ENCODE data around the gene ZNF346. TPM values are rescaled to one million over a fixed set of nuclear protein-coding genes. Genes with fewer than 3 reads are reported as not detected.
A peak's percentile ranks its signal among the peaks of the same experiment; 100 is the strongest.

ZNF346 gene
- total and polyA plus RNA-seq, 2 of the 13 experiments (the other 11 are each of a cell fraction or from before 2014, with no cell fraction given), result 8.6 to 19.4 TPM

DNA sequence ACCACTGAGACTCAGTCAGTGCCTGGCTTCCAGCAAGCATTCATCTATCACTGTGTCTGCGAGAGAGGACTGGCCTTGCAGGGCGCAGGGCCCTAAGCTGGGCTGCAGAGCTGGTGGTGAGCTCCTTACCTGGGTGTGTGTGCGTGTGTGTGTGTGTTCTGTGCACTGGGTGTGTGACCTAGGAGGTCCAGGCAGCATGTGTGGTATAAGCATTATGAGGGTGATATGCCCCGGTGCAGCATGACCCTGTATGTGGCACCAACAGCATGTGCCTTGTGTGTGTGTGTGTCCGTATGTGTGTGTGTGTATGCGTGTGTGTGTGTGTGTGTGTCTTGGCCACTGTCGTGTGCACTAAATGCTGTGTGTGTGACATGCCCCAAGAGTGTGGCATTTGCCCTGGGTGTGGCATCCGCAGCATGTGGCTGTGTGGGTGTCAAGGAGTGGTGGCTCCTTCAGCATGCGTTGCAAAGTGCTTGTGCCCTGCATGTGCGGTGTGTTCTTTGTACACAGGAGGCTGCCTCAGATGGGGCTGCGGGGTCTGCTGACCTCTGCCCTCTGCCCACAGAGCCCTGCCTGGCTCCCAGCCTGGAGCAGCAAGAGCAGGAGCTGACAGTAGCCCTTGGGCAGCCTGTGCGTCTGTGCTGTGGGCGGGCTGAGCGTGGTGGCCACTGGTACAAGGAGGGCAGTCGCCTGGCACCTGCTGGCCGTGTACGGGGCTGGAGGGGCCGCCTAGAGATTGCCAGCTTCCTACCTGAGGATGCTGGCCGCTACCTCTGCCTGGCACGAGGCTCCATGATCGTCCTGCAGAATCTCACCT lies 67.5 kb downstream of the ZNF346 start (continued):
- no peak for TF ChIP-seq ZNF761 (CRISPR knock-in tag; conservative IDR thresholded peaks at IDR 0.05)
- TF ChIP-seq, protein P1, sequence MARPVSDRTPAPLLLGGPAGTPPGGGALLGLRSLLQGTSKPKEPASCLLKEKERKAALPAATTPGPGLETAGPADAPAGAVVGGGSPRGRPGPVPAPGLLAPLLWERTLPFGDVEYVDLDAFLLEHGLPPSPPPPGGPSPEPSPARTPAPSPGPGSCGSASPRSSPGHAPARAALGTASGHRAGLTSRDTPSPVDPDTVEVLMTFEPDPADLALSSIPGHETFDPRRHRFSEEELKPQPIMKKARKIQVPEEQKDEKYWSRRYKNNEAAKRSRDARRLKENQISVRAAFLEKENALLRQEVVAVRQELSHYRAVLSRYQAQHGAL (CRISPR knock-in tag; IDR thresholded peaks at IDR 0.05; ENCODE audit: not compliant biosample characterization), result no peak
- no peak for TF ChIP-seq CREBL2 (CRISPR knock-in tag; IDR thresholded peaks at IDR 0.05; ENCODE audit: borderline replicate concordance)
- TF ChIP-seq FUBP1 (CRISPR knock-in tag; IDR thresholded peaks at IDR 0.05; ENCODE audit: borderline replicate concordance), result no peak
- no peak for TF ChIP-seq MAFG (CRISPR knock-in tag; IDR thresholded peaks at IDR 0.05)
- no peak for TF ChIP-seq ZNF775 (CRISPR knock-in tag; IDR thresholded peaks at IDR 0.05; ENCODE audit: borderline replicate concordance)
- no peak for TF ChIP-seq NKX3-1 (CRISPR knock-in tag; IDR thresholded peaks at IDR 0.05)
- TF ChIP-seq, protein P2, sequence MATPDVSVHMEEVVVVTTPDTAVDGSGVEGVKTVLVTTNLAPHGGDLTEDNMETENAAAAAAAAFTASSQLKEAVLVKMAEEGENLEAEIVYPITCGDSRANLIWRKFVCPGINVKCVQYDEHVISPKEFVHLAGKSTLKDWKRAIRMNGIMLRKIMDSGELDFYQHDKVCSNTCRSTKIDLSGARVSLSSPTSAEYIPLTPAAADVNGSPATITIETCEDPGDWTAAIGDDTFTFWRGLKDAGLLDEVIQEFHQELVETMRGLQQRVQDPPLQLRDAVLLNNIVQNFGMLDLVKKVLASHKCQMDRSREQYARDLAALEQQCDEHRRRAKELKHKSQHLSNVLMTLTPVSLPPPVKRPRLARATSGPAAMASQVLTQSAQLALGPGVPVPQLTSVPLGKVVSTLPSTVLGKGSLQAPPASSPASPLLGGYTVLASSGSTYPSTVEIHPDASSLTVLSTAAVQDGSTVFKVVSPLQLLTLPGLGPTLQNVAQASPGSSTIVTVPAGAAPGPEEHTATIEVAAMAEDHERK (CRISPR knock-in tag; IDR thresholded peaks at IDR 0.05; ENCODE audit: low read depth), result no peak
- TF ChIP-seq ZSCAN30 (CRISPR knock-in tag; IDR thresholded peaks at IDR 0.05), result no peak
- no peak for TF ChIP-seq ZNF883 (CRISPR knock-in tag; IDR thresholded peaks at IDR 0.05; ENCODE audit: not compliant biosample characterization)
- TF ChIP-seq STAG1 (CRISPR knock-in tag; IDR thresholded peaks at IDR 0.05), result no peak
- TF ChIP-seq ZNF225 (CRISPR knock-in tag; IDR thresholded peaks at IDR 0.05), result 0 out of 2 replicates have a peak, but pooled peaks have one; percentile 8
- no peak for TF ChIP-seq YY1 (IDR thresholded peaks at IDR 0.05; ENCODE audit: insufficient read depth, insufficient replicate concordance, low read depth, low read length)
- TF ChIP-seq ZNF251 (CRISPR knock-in tag; IDR thresholded peaks at IDR 0.05), result no peak
- no peak for TF ChIP-seq JUND (CRISPR knock-in tag; IDR thresholded peaks at IDR 0.05)
- TF ChIP-seq, protein P3, sequence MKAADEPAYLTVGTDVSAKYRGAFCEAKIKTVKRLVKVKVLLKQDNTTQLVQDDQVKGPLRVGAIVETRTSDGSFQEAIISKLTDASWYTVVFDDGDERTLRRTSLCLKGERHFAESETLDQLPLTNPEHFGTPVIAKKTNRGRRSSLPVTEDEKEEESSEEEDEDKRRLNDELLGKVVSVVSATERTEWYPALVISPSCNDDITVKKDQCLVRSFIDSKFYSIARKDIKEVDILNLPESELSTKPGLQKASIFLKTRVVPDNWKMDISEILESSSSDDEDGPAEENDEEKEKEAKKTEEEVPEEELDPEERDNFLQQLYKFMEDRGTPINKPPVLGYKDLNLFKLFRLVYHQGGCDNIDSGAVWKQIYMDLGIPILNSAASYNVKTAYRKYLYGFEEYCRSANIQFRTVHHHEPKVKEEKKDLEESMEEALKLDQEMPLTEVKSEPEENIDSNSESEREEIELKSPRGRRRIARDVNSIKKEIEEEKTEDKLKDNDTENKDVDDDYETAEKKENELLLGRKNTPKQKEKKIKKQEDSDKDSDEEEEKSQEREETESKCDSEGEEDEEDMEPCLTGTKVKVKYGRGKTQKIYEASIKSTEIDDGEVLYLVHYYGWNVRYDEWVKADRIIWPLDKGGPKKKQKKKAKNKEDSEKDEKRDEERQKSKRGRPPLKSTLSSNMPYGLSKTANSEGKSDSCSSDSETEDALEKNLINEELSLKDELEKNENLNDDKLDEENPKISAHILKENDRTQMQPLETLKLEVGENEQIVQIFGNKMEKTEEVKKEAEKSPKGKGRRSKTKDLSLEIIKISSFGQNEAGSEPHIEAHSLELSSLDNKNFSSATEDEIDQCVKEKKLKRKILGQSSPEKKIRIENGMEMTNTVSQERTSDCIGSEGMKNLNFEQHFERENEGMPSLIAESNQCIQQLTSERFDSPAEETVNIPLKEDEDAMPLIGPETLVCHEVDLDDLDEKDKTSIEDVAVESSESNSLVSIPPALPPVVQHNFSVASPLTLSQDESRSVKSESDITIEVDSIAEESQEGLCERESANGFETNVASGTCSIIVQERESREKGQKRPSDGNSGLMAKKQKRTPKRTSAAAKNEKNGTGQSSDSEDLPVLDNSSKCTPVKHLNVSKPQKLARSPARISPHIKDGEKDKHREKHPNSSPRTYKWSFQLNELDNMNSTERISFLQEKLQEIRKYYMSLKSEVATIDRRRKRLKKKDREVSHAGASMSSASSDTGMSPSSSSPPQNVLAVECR (CRISPR knock-in tag; IDR thresholded peaks at IDR 0.05; ENCODE audit: borderline replicate concordance), result no peak; the same call in 1 of the 2 replicates
- no peak for TF ChIP-seq PPARG (CRISPR knock-in tag; conservative IDR thresholded peaks at IDR 0.05)
- no peak for TF ChIP-seq ZBTB25 (CRISPR knock-in tag; IDR thresholded peaks at IDR 0.05)
- TF ChIP-seq CAMTA2 (CRISPR knock-in tag; IDR thresholded peaks at IDR 0.05; ENCODE audit: borderline replicate concordance), result no peak
